Right cardiac atrium (tissue), 5 donors: ENCODE data around the gene EPHB1. TPM values are rescaled to one million over a fixed set of nuclear protein-coding genes. Genes with fewer than 3 reads are reported as not detected.

Experiments used
- ATAC-seq, 2 donors: fragments of 200-7000 bp; cut with Tn5 transposase; one replicate each; pipeline versions ENCODE4 v1.8.0 to v1.9.1; 2020; ENCODE audit warnings: moderate library complexity in 2 of 2, mild to moderate bottlenecking in 1 of 2
- DNase-seq, 3 donors: peaks; one replicate each; pipeline ENCODE4 v3.0.0-alpha.2; 2020
- H3K27ac ChIP-seq: one replicate; pipeline ENCODE4 v1.5.1; 2013; ENCODE audit warnings: mild to moderate bottlenecking, low read length, control low read depth, moderate library complexity
- H3K27me3 ChIP-seq: one replicate; pipeline ENCODE4 v1.6.1; 2013; ENCODE audit not compliant: control insufficient read depth, insufficient read depth
- H3K4me1 ChIP-seq: one replicate; pipeline ENCODE4 v1.6.1; 2013; ENCODE audit warnings: low read length; ENCODE audit not compliant: control insufficient read depth, insufficient read depth
- H3K4me3 ChIP-seq: one replicate; pipeline ENCODE4 v1.5.1; 2013; ENCODE audit warnings: low read length, control low read depth
- H3K9me3 ChIP-seq: one replicate; pipeline ENCODE4 v1.6.1; 2013; ENCODE audit warnings: low read length; ENCODE audit not compliant: control insufficient read depth
- WGBS: extraction: QIAGEN DNeasy Blood & Tissue Kit; methylation state at CpG from one replicate; pipeline ENCODE4 v1.1.7; 2013; 5-methylcytosine and 5-hydroxymethylcytosine counted together
- intact Hi-C, 4 donors: fragments of 100-400 bp; cut with DNase I; formaldehyde crosslinking; loops; one replicate each; pipeline versions ENCODE4 v1.11.0 to v1.14.0; 2022 to 2023
- polyA plus RNA-seq: library from polyadenylated mRNA; stranded (reverse); fragments of 200-250 nt; gene quantifications from one replicate; pipeline ENCODE4 v1.2.3, GENCODE V29; 2013
- total RNA-seq, 4 donors: library from RNA; stranded (reverse); fragmentation: NEBNext Ultra II Directional; extraction: Animal tissue kit (Norgen Biotek cat#: 25700); gene quantifications; one replicate each; pipeline ENCODE4 v1.2.1, GENCODE V29; 2021
- donor health status: healthy with polysubstance abuse.
- donor health status: DM: no; HTN: yes; CAD: no.
- donor health status: DM: no; HTN: no; CAD: no.
- donor health status: DM: no; HTN: yes; CAD: no; lungs with severe emphysema.
- donor health status: DM: yes; HTN: yes; CAD: no.

Gene EPHB1
- total and polyA plus RNA-seq, 5 donors = 0.23 to 1.6 (median 1.1) TPM

DNA sequence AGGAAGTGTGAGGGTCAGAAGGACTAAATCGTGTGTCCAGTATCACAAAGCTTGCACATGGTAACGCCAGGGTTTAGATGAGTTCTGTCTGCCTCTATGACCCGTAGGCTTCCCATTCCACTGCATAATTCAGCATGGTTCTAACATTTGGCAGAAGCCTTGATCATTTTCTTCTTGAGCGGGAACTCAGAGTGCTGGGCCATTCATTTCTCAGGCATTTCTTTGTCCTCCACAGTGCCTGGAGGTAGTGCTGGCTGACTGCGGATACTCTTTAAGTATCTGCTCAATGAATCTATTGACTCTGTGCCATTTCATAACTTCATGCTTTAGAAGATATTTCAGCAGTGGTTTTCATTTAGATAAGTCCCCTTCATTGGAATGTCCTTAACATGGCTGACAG is 370.2 kb downstream of the EPHB1 start:
- no peak overlapping the region for H3K4me3 ChIP-seq
- DNase-seq (no peak), ATAC-seq (no peak)
- no peaks in the 10 kb centered on the region for H3K27me3 ChIP-seq
- intact Hi-C loops = no loop called here
- 76% methylated on average over 5 of the region's 5 CpGs for WGBS
- H3K9me3 ChIP-seq = no peaks in the 10 kb centered on the region
- no peak overlapping the region for H3K27ac ChIP-seq
- H3K4me1 ChIP-seq = peaks cover 3% of the 10 kb centered on the region

DNA sequence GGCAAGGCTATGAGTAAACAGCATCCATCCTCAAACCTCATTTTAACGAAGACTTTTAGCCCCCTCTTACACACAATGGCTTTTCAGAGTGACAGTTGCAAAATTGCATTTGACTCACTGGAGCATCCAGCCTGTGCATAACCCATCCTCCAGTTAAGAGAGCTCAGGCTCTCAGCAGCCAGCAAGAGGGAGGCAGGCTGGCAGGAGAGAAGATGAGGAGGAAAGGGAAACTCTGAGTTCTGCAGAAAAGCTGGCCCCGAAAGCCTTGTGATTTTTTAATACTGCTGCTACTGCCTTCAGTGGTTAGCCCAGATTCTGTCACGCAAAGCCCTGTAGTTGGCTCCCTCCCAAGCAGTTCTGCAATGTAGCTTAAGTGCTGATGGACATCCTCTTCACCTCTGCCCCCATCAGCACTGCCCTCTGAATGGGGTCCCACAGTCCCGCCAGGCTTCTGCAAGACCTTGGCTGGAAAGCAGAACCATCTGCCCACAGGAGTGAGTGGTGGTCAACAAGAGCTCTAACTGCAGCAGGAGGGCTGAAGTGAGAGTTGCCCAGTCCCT is 371.3 kb downstream of the EPHB1 start:
- intact Hi-C loops = no loop called here
- 59% methylated on average over 4 of the region's 4 CpGs for WGBS
- Histone ChIP-seq H3K4me3 (no peak overlapping the region), H3K4me1 (peaks cover 3% of the 10 kb centered on the region), H3K27me3 (no peaks in the 10 kb centered on the region), H3K27ac (no peak overlapping the region), H3K9me3 (no peaks in the 10 kb centered on the region)
- peak in 1 of 3 donors; percentile 40 for DNase-seq
- ATAC-seq = peak; percentile 11 to 14

DNA sequence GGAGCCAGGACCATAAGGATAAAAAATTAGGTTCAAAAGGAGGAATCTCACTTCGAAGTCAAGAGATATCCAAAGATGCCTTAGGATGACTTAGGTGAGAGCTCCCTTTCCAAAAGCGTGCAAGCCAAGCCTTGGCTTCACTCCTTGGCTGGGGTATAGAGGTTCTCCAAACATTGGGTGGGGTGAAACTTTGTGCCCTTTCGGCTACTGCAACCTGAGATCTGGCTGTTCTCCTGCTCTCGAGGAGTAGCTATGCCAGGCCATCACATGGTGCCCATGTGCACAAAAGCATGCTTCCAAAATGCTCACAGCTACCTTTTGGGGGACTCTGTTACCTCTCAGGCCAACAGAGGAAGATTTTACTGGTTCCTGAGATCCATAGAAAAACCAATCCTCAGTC is 373.8 kb downstream of the EPHB1 start:
- DNase-seq (no peak), ATAC-seq (no peak)
- no peak overlapping the region for H3K4me3 ChIP-seq
- peaks cover 3% of the 10 kb centered on the region for H3K4me1 ChIP-seq
- whole genome bisulfite sequencing = 91% methylated on average over 4 of the region's 4 CpGs
- no peaks in the 10 kb centered on the region for H3K27me3 ChIP-seq
- no peaks in the 10 kb centered on the region for H3K9me3 ChIP-seq
- intact Hi-C loops = no loop called here
- H3K27ac ChIP-seq = no peak overlapping the region

DNA sequence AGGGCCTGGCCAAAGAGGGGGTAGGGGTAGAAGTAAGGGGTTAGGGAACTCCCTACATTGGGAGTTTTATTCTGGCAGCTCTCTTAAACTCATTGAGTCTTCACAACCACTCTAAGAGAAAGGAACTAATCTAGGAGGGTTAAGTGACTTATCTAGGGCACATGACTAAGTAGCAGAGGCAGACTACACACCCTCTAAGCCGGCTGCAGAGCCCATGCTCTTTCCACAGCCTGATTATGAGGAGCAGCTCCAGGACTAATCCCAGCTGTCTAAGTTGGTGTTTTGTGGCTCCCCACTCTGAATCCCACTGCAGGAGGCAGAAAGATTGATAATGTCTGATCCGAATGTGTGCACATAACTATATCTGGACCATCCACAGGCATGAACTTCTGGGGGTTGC is 374.6 kb downstream of the EPHB1 start:
- H3K27me3 ChIP-seq = no peaks in the 10 kb centered on the region
- DNase-seq (no peak), ATAC-seq (no peak)
- no peak overlapping the region for H3K4me3 ChIP-seq
- peaks cover 3% of the 10 kb centered on the region for H3K4me1 ChIP-seq
- WGBS = 46% methylated on average over 2 of the region's 2 CpGs
- no peak overlapping the region for H3K27ac ChIP-seq
- H3K9me3 ChIP-seq = no peaks in the 10 kb centered on the region
- intact Hi-C loops = no loop called here

DNA sequence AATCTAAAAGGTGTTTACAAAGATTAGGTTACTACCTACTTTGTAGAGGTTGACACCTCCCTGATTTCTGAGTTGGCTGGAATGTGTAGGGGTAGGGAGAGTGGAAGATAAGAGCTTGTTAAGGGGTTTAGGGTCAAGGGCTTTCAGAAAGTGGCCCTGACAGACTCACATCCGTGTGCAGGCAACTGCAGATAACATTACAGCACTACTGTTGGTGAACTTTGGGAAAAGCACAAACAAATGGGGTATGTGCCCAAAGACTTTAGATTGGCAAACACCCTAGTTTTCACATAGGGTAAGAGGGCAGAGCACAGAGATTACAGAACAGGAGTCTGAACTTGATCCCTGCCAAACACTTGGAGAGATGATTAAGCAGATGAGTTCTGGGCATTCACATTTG is 375.7 kb downstream of the EPHB1 start:
- no peak for ATAC-seq
- no peaks in the 10 kb centered on the region for H3K9me3 ChIP-seq

DNA sequence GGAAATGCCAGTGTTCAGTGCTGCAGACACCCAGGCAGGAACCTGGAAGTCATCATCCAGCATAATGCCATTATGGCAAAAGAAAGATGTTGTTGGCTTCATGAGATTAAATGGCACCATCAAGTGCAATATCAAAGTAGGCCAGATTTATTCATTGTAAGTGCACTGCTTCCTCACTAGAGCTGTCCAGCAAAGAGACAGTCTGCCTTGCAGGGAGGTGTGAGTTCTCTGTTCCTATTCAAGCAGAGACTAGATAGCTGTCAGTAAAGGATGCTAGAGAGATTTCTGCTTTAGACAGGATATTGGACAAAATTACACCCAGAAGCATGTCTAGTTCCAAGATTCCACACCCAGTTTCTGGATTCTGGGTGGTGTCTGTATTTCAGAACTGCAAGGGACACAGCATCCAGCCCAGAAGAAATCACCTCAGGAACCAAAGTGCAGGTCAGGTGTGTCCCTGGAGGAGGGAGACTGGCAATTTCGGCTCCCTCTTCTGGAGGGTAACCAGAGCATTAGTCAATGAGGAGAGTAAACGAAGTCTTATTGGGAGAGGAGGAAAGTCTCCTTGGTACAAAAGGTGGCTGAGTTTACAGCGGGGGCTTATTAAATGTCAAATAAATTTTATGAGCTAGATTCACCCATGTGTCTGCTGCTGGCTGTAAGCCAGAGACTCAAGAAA is 377.3 kb downstream of the EPHB1 start:
- no peak overlapping the region for H3K27ac ChIP-seq
- DNase-seq (no peak), ATAC-seq (no peak)
- intact Hi-C loops = no loop called here
- no peaks in the 10 kb centered on the region for H3K4me1 ChIP-seq
- no peak overlapping the region for H3K4me3 ChIP-seq
- no peaks in the 10 kb centered on the region for H3K9me3 ChIP-seq
- 77% methylated on average over 3 of the region's 3 CpGs for WGBS
- no peaks in the 10 kb centered on the region for H3K27me3 ChIP-seq

More for the DNA sequence above, 375.7 kb downstream of the EPHB1 start:
- H3K4me3 ChIP-seq = no peak overlapping the region
- 41% methylated on average over 1 of the region's 1 CpG for WGBS
- intact Hi-C loops = no loop called here
- DNase-seq = no peak
- no peaks in the 10 kb centered on the region for H3K27me3 ChIP-seq
- H3K27ac ChIP-seq = no peak overlapping the region
- peaks cover 3% of the 10 kb centered on the region for H3K4me1 ChIP-seq

DNA sequence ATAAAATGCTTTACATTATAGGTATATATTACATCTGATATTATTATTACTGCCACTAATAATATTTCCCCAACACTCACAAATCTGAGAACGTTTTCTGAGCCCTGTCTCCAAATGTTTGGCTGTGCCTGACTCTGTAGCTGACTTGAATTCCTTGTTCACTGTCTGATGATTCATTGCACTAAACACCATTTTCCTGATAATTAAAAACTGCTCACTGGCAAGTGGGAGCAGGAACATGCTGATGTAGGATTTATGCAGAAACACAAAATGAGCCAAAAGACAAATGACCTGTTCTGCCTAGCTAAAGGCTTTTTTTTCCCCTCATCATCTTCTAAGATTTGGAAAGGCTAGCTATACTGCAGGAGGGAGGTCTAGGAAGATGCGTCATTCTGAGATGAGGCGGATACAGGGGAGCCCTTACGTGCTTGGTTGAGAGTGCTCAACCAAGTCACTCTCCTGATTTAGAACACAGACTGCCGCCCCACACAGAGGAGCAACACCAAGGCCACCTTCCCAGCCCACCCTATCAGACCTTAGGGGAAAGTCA is 380.7 kb downstream of the EPHB1 start:
- ATAC-seq (no peak), DNase-seq (no peak)
- Histone ChIP-seq H3K4me1 (no peaks in the 10 kb centered on the region), H3K27ac (no peak overlapping the region), H3K4me3 (no peak overlapping the region), H3K27me3 (peaks cover 2% of the 10 kb centered on the region), H3K9me3 (no peaks in the 10 kb centered on the region)
- intact Hi-C loops = no loop called here
- WGBS = 69% methylated on average over 5 of the region's 5 CpGs

DNA sequence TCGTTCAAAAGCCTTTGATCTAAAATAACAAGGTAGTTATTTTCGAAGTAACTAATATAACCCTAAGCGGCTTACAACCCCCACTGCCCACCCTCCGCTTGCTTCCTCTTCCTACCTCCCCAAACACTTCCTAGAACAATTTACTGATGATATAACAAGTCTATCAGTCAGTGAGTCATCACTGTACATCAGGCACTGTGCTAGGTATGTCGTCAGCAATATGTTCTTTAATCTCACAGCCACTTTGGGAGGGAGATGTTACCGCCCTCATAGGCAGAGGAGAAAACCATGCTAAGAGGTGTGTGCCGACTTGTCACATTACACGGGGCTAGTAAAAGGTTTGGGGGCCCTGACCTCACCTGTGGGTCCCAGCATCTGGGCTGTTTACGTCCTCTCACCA is 381.8 kb downstream of the EPHB1 start:
- DNase-seq = no peak
- Histone ChIP-seq H3K4me1 (no peaks in the 10 kb centered on the region), H3K27ac (no peak overlapping the region), H3K4me3 (no peak overlapping the region), H3K9me3 (no peaks in the 10 kb centered on the region), H3K27me3 (peaks cover 2% of the 10 kb centered on the region)
- intact Hi-C loops = no loop called here
- no peak for ATAC-seq
- 76% methylated on average over 9 of the region's 9 CpGs for WGBS

DNA sequence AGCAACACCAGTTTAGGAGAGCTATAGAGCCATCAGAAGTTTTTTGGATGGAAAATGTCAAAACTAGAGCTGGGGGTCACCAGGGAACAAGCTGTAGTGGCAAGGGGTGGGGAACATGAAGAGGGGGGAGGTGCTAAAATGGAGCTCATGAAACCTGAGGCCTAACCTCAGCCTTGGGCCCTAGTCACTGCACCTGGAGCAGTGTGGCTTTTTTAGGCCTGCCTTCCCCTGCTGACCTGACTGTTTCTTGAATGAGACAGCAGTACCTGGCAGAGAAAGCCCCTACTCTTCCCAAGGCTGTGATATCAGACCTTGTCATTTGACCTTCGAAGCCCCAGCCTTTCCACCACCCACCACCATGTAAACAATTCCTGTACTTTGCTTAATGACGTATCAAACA is 383.5 kb downstream of the EPHB1 start:
- intact Hi-C loops = no loop called here
- H3K27ac ChIP-seq = no peak overlapping the region
- H3K9me3 ChIP-seq = no peaks in the 10 kb centered on the region
- ATAC-seq (no peak), DNase-seq (no peak)
- no peaks in the 10 kb centered on the region for H3K4me1 ChIP-seq
- no peak overlapping the region for H3K4me3 ChIP-seq
- WGBS = 80% methylated on average over 2 of the region's 2 CpGs
- peaks cover 2% of the 10 kb centered on the region for H3K27me3 ChIP-seq

DNA sequence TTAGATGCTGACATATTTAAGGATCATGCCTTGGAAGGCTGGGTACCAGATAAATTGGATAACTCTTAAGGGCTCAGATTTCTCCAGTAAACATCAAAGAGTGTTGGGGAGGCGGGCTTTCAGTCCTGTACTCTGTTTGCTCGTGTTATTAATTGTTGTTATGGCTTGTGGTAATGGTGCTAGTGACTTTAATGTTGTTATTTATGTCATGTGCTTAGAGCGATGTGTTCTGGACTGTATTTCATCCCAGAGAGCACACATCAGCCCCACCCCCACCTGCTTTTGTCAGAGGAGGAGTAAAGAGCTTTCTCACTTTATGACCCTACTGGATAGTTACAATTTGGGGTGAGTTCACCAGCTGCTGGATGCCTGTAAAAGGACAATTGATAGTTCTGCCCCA is 386.3 kb downstream of the EPHB1 start:
- intact Hi-C loops = no loop called here
- no peak overlapping the region for H3K27ac ChIP-seq
- H3K9me3 ChIP-seq = no peaks in the 10 kb centered on the region
- no peaks in the 10 kb centered on the region for H3K4me1 ChIP-seq
- no peak overlapping the region for H3K4me3 ChIP-seq
- ATAC-seq (no peak), DNase-seq (no peak)
- peaks cover 2% of the 10 kb centered on the region for H3K27me3 ChIP-seq
- 72% methylated on average over 3 of the region's 3 CpGs for WGBS

DNA sequence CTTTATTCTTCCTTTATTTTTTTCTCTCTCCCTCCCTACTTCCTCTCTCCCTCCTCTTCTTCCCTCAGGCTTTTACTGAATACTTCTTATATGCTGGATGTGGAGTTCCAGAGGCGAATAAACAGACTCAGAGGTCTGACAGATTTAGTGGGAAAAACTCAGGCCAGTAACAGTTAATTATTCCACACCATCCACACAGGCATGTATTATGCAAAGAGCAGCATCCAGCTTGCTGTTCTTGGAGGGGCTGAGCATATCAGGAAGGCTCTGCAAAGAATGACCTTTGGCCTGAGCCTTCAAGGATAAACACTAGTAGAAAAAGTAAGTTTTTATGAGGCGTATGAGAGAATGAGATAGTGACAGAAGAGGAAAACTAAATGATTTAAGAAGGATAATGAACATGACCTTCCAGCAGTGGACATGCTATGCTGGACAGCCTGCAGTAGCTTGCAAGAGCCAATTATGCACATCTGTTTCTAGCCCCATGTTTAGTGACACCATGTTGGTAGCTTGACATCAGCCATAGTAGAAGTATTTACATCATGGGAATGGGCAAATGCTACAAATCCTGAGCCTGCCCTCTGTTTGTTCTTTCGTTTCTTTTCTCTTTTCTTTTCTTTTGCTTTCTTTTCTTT is 387.4 kb downstream of the EPHB1 start:
- intact Hi-C loops = no loop called here
- Histone ChIP-seq H3K9me3 (no peaks in the 10 kb centered on the region), H3K4me3 (no peak overlapping the region), H3K27me3 (peaks cover 2% of the 10 kb centered on the region), H3K27ac (no peak overlapping the region), H3K4me1 (no peaks in the 10 kb centered on the region)
- ATAC-seq (no peak), DNase-seq (no peak)
- WGBS = 74% methylated on average over 3 of the region's 3 CpGs
